ENCODE results near the gene LAMB3. TPM values are rescaled to one million over a fixed set of nuclear protein-coding genes. Genes with fewer than 3 reads are reported as not detected.
A peak's percentile ranks its signal among the peaks of the same experiment; 100 is the strongest.

LAMB3 gene
- total RNA-seq, 1 experiment from 2014 or later = 0.85 TPM

GRCh38 chr1:209612646-209613399 is 39.4 kb downstream of the LAMB3 start (continued):
- TF ChIP-seq ZNF512 (CRISPR knock-in tag; IDR thresholded peaks at IDR 0.05; ENCODE audit: borderline replicate concordance) = no peak
- no peak for TF ChIP-seq JAZF1 (CRISPR knock-in tag; IDR thresholded peaks at IDR 0.05)
- TF ChIP-seq ZNF396 (CRISPR knock-in tag; IDR thresholded peaks at IDR 0.05; ENCODE audit: borderline replicate concordance) = no peak
- TF ChIP-seq TCF7 (CRISPR knock-in tag; IDR thresholded peaks at IDR 0.05; ENCODE audit: low read depth) = no peak
- no peak for TF ChIP-seq TEAD1 (CRISPR knock-in tag; IDR thresholded peaks at IDR 0.05)
- no peak for TF ChIP-seq ZNF671 (CRISPR knock-in tag; IDR thresholded peaks at IDR 0.05)

GRCh38 chr1:209611771-209612570 is 40.3 kb downstream of the LAMB3 start:
- Mint-ChIP-seq H3K27me3 (ENCODE audit: low read depth) (no peaks in the 10 kb centered on the region), H3K4me1 (no peaks in the 10 kb centered on the region), H3K9me3 (no peaks in the 10 kb centered on the region), H3K27ac (no peak overlapping the region), H3K36me3 (no peaks in the 10 kb centered on the region), H3K4me3 (no peak overlapping the region)
- ATAC-seq (peak; percentile 73), DNase-seq (ENCODE audit: low spot score) (no peak)
- TF ChIP-seq SOX15 (CRISPR knock-in tag; IDR thresholded peaks at IDR 0.05) (no peak), CDX4 (CRISPR knock-in tag; IDR thresholded peaks at IDR 0.05; ENCODE audit: borderline replicate concordance) (no peak), ATF6 (CRISPR knock-in tag; IDR thresholded peaks at IDR 0.05) (no peak), IRF2 (CRISPR knock-in tag; IDR thresholded peaks at IDR 0.05; ENCODE audit: borderline replicate concordance, low read depth) (no peak), NFATC4 (CRISPR knock-in tag; IDR thresholded peaks at IDR 0.05) (no peak), AFF4 (CRISPR knock-in tag; IDR thresholded peaks at IDR 0.05; ENCODE audit: borderline replicate concordance) (no peak)
- POLR2A ChIA-PET = no interaction called here
- CTCF ChIA-PET = interaction anchor here (0.7 to 3.7 kb wide), 7 partner anchors 15 to 41 kb away, joined by 3 to 13 read pairs (median 4); partner anchors contain the start of genes CAMK1G and LAMB3

GRCh38 chr1:209610631-209610905 is 41.7 kb downstream of the LAMB3 start:
- Mint-ChIP-seq H3K27ac (no peak overlapping the region), H3K27me3 (ENCODE audit: low read depth) (no peaks in the 10 kb centered on the region), H3K9me3 (no peaks in the 10 kb centered on the region), H3K4me1 (no peaks in the 10 kb centered on the region), H3K36me3 (no peaks in the 10 kb centered on the region), H3K4me3 (no peak overlapping the region)
- no peak for DNase-seq (ENCODE audit: low spot score)
- ChIA-PET POLR2A (no interaction called here), CTCF (interaction anchor here (1.1 to 3.7 kb wide), 3 partner anchors 20 to 42 kb away, joined by 3 to 13 read pairs (median 7); partner anchors contain the start of gene LAMB3)
- ATAC-seq = no peak
- TF ChIP-seq SMAD3 (CRISPR knock-in tag; IDR thresholded peaks at IDR 0.05; ENCODE audit: borderline replicate concordance) (no peak), ATF6 (CRISPR knock-in tag; IDR thresholded peaks at IDR 0.05) (no peak), OVOL2 (CRISPR knock-in tag; IDR thresholded peaks at IDR 0.05; ENCODE audit: borderline replicate concordance) (no peak), JUN (CRISPR knock-in tag; IDR thresholded peaks at IDR 0.05) (no peak), ZNF317 (CRISPR knock-in tag; IDR thresholded peaks at IDR 0.05; ENCODE audit: borderline replicate concordance, low read depth) (no peak), ZBTB43 (CRISPR knock-in tag; IDR thresholded peaks at IDR 0.05) (no peak)
